HG03432 (cell line): Measurements from ENCODE around the gene MAPT.
"Not testable (repeated sequence)": the region's sequence is repeated elsewhere in the genome, so short reads cannot be mapped to it uniquely, and the experiment has no call there.

Experiments used
- ATAC-seq: cut with Tn5 transposase; IDR thresholded peaks from one replicate; pipeline ENCODE4 v1.9.1; 2021; ENCODE audit warnings: mild to moderate bottlenecking, moderate library complexity; ENCODE audit not compliant: unreplicated experiment

The MAPT gene

DNA sequence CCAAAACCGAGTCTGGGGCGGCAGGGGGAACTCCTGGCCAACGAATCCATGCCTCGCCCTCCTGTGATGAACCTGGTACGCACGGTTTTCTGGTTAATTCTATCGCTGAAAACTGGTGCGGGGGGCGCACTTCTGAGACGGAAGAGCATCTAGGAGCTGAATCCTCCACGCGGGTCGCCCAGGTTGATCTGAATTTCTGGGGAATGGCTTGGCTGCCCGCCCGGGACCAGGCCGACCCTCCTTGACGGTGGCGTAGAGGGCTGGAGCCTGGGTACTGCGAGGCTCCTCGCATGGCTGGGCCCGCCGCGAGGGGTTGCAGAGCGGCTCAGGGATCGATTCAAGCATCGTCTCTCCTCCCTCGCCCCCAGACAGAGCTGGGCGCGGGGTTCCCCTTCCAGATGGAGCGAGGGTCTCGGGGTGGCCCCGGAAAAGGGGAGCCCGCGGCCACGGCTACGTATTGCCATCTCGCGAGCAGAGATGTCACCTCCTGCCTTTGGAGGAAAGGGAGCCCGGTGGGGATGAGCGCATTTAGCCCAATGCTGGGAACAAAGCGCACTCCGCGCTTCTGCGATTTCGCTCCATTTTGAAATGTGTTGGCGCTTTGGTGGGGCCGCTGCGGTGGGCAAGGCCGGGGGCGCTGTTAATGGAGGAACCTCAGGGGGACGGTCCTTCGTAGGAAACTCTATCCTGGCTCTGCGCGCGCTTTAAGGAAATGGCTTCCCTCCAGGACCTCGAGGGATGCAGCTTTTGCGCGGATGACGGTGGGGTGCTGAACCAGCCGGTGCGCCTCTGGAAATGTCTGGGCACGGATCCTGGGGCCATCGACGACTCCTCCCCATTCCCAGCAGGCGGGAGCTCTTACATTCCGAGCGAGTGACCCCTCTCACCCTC, 2.7 kb downstream of the MAPT start:
- ATAC-seq = no peak

DNA sequence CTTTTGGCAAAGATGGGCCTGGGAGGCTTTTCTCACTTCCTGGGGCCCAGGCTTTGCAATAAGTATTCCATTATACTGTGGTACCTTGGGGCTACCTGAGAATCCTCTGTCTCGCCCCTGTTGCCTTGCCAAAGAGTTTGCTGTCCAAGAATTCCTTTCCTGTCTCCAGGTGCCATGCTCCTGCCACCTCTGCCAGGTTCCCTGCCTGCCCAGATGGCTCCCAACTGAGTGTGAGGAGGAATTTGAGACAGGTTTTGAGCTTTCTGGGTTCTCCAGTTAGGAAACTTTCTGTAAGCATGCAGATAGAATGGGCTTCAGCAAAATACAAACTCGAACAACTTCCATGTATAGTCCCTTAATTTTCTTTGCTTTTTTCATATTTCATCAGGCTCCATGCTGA, 5.8 kb downstream of the MAPT start:
- ATAC-seq = no peak

DNA sequence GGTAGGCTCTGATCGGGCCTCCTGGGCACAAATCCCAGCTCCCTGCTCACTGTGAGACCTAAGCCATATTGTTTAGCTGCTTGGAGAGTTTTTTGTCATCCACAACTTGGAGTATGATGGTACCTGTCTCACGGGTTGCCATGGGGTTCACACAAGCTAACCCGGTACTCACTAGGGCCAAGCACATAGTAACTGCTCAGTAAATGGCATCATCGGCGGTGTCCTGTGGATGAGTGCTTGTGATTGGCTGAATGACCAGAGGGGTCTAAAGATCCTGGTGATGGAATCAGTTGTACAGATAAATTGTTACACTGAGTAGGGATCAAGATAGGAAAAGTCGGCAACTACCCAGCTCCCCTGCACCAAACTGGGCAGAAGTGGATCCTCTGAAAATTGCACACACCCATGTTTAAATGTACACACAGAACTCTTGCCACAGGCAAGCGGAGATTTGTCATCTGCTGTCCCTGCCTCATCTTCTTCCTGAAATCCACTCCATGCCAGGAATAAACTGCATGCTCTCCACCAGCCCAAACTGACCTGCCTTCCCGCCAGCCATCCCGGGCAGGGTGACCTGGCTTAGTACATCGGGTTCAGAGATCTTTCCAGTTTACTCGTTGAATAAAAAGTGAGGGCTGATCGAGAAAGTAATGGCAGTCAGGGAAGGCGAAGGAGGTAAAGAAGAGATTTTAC, 6.5 kb downstream of the MAPT start:
- no peak for ATAC-seq

DNA sequence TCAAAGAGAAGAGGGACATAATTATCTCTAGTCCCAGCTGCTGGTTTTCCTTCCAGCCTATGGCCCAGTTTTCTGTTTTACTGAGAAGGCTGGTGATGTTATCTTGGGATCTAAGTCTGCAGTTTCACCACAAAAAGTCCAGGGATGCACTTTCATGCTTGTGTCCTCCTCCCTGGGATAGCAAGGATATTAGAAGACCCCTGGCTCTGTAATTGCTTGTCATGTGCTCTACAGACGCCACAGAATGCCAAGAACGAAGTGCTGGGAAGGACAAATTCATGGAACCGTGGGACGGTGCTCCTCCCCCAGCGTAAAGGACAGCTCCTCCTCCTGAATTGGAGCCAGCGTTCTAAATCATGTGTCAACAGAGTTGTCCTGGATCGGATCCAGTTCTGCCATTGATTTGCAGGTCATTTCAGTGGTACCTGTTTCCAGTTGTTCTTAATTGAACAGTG, 8.6 kb downstream of the MAPT start:
- no peak for ATAC-seq

DNA sequence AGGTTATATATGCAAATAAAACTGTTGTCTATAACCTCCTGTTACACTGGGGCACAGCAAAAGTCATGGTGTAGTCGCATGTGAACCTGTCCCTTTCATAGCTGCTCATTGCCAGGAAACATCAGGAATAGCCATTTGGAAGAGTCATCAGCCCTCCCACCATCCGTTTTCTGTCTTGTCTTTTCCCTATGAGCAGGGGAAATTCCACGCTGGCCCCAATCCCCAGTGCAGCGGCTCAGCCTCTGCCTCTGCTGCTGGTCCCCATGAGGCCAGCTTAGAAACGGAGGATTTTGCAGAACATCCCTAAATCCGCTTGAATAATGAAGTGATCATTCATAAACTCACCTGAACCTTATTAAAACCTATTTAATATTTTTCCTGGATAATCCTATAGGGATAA, 10.5 kb downstream of the MAPT start:
- ATAC-seq = no peak

DNA sequence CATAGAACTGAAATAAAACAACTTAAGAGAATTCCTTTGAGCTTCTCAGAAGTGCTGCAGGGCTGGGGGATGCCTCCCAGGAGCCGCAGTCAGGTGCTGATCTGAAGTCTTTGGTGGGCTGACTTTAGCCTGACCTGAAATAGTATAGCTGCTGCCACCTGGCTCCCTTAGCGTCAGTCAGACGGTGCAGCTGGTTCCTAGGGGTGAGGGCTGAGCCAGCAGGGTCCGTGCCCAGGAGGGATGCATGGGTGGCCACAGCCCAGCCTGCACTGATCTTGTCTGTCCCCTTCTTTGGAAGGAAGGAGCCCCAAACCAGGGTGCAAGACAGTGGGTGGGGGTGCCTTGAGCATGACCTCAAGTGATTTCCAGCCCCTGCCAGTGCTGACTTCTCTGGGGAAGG, 11.5 kb downstream of the MAPT start:
- ATAC-seq = no peak

DNA sequence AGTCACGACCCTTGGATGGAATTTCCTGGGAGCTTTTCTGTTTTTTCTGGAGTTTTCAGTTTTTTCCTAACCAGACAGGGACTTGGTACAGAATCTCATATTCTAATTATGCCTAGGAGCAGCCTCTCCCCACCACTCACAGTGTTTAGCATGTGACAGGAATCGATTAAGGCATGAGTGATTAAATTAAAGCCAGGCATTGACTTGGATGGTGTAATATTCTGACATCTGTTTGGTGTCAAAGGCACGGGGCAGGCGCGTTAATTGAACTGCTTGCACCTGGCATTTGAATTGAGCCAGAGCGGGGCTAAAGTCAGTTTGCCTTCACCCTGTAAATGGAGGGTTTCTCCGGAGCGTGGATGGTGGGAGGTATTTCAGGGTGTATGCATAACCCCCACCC, 11.9 kb downstream of the MAPT start:
- no peak for ATAC-seq

DNA sequence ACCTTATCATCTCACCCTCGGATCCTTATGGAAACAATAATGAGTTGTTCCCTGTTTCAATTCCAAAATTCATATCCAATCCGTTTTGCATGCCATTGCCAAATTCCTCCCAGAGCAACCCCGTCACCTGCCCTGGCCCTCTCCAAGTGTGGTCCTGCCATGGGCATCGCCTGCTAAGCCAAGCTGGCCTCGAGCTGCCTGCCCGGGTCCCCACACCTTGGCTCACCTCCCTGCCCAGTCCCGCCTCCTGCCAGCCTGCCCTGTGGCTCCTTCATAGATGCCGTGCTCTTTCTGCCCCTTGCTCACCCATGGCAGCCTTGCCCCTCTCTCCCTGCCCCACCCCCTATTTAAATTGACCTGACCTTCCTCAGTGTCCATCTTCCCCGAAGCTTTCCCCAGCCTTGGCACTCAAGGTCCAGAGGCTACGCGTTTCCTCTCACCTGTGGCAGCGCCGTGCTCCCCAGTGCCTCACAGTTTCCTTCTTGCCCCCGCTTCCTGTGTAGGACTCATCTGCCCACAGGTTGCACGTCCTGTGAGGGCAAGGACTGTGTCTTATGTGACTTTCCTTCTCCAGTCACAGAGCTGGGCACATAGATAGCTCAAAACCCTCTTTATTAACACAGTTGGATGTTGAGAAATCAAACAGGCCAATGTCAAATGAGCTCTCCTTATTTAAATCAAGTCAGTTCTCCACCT, 12.7 kb downstream of the MAPT start:
- no peak for ATAC-seq

DNA sequence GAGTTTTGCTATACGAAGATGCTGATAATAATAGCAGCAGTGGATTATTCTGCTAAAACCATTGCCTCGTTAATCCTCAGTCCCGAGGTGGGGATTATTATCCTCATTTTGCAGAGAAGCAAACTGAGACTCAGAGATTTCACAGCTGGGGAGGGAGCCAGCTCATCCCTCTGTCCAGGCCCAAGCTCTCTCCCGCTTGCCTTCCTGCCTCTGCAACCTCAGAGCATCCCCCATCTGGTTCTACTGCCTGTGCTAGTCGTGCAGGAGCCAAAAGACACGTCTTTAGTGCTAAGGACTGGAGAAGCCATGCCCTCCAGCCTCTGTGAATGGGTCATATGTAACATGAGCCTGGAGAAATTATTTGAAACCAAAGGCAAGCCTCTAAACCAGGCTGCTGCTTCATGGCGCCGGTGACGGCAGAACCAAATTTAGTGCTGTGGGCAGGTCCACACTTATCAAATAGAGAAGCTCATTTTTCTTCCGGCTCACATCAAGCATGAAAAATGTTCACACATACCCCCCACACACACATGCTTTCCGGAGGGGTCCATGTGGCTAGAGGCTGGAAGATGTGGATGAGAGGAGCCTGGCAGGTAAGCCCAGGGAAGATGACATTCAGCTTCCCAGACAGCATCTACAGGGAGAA, 13.5 kb downstream of the MAPT start:
- no peak for ATAC-seq

DNA sequence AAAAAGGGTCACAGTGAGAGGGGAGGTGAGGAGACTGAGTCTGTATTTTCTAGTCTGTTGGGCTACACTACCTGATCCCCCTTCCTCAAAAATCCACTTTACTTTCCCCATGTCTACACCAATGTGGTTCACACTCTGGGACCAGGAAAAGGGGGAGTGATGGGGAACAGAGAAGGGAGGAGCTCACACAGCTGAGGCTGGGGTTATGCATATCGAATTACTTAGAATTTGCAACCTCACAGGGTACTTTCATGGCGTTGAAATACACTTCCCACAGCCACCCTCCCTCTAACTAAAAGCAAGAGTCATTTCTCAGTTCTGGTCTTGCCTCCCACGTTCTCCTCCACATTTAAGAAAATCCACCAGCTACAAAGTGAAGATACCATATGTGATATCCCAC, 14.1 kb downstream of the MAPT start:
- ATAC-seq = no peak

DNA sequence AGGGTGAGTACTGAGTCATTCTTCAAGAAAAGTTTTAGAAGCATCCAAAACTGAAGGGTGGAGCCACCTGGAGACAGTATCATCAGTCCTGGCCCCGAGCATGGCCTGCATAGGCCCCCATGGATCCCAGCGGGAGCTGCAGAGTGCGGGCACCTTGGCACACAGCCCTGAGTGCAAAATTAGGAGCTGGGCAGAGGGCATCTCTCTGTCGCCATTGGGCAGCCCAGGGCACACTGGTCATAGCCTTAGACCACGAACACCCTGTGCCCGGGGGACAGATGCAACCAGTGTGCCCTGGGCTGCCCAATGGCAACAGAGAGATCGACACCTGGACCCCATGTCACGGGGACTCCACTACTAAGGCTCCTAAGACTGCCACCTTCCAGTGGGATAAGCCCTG, 14.6 kb downstream of the MAPT start:
- no peak for ATAC-seq

DNA sequence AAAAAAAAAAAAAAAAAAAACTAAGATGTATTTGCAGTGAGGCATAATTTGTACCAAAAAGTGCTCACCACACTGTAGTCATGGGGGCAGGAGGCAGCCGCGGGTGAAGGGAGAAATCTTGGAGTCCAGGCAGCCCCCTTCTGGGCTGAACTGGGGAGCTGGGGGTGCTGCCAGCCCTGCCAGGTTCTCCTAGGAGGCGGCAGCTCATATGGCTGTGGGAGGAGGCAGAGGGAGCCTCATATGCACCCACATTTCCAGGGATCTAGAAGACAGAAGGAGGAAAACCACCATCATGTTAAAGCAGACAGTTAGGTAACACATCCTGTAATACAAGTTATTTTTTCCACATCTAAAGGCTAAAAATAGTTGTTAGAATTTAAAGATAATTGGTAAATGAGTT, 16.3 kb downstream of the MAPT start:
- no peak for ATAC-seq

DNA sequence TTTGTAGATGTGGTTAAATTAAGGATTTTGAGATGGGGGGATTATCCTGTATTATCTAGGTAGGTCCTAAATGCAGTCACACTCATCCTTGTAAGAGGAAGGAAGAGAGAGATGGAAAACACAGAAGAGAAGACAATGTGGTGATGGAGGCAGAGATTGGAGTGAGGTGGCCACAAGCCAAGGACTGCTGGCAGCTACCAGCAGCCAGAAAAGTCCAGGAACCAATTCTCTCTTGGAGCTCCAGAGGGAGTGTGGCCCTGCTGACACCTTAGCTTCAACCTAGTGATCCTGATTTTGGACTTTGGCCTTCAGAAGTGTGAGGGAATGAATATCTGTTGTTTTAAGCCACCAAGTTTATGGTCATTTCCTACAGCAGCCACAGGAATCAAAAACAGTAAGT, 18.0 kb downstream of the MAPT start:
- no peak for ATAC-seq

DNA sequence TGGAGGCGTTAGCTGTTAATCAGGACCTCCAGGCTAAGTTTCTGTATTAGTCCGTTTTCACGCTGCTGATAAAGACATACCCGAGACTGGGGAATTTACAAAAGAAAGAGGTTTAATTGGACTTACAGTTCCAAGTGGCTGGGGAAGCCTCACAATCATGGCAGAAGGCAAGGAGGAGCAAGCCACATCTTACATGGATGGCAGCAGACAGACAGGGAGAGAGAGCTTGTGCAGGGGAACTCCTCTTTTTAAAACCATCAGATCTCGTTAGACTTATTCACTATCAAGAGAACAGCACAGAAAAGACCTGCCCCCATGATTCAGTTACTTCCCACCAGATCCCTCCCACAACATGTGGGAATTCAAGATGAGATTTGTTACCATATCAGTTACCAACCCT, 18.7 kb downstream of the MAPT start:
- not testable (repeated sequence) for ATAC-seq

DNA sequence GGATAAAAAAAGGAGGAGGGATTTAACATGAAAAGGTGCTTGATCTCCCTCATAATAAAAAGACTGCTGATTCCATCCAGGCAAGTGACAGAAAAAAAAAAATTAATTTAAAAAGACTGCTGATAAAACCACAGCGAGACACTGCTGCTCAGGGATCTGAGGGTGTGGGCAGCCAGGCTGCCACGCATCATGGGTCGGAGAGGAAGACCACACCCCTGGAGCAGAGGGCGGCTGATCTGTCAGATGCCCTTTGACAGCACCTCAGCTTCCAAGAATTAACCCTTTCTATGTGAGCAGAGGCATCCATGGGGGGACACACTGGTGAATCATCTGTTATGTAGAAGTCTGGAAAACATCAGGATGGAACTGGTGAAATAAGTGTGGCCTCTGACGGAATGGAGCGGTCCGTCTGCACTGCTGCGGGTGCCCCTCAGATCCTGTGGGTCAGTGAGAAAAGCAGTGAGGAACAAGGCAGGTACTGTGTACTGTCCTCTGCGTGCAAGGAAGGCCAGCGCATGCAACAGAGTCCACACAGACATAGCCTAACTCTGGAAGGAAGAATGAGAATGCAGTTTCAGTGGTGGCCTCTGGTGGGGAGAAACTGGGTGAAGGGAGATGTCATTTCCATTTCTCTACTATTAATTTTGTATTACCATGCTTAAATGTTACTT, 19.8 kb downstream of the MAPT start:
- ATAC-seq = no peak

DNA sequence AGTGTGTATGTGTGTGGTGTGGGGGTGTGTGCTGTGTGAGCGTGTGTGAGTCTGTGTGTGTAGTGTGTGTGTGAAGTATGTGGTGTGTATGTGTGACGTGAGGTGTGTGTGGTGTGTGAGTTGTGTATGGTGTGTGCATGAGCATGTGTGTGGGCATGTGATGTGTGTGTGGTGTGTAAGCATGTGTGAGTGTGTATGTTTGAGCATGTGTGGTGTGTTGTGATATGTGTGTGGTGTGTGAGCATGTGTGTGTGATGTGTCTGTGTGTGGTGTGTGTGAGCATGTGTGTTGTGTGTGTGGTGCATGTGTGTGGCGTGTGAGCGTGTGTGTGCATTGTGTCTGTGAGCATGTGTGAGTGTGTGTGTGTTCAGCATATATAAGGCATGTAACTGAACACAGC, 20.9 kb downstream of the MAPT start:
- ATAC-seq = no peak

DNA sequence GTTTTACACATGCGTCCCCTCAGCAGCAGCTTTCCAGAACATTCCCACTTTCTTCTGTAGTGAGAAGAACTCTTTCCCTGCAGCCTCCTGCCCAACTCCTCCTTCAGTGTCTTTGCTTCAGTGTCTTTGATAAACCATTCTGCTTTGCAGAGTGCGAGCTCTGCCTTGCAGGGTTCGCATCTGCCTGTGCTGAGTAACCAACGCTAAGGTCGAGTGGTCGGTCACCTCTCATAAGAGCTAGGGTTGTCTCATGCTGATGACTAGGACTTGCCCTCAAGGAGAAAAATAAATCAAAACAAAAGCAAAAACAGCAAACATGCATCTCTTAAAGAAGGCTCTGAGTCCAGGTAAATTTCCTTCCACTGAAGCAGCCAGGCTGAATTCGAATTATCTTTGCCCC, 22.7 kb downstream of the MAPT start:
- no peak for ATAC-seq

DNA sequence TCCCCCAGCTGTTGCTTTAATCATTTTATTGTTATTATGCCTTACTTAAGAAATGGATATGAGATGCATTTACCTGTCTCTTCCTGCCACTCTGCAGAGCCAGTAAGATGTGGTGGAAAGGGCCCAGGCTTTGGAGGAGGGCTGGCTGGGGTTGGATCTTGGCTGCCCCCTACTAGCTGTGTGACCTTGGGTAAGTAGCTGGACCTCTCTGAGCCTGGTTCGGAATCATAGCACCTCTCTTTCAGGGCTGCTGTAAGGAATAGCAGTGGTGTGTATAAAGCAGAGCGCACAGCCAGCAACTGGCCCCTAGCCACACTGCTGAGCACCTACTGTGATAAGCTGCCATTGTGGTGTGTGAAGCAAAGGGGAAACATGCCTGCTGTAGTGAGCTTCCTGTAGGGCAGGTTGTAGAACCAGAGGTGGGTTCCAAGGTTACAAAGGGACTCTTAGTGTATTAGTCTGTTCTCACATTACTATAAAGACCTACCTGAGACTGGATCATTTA, 23.9 kb downstream of the MAPT start:
- no peak for ATAC-seq

DNA sequence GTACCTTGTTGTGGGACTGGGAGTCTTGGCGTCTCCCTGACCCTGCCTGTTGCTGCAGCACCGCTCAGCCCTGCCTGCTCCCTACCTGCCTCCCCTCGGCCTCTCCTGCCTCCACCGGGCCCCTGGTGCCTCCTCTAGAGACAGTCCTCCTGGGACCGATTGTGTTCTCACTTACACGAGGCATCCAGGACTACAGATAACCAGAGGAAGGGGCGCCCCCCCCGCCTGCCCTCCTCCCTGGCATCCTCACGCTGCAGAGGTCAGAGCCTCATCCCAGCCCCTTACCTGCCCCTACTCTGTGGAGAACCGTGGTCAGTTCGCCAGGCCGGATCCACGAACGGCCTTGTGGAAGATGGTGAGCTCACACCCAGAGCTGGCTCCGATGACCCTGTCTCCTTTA, 24.8 kb downstream of the MAPT start:
- no peak for ATAC-seq

DNA sequence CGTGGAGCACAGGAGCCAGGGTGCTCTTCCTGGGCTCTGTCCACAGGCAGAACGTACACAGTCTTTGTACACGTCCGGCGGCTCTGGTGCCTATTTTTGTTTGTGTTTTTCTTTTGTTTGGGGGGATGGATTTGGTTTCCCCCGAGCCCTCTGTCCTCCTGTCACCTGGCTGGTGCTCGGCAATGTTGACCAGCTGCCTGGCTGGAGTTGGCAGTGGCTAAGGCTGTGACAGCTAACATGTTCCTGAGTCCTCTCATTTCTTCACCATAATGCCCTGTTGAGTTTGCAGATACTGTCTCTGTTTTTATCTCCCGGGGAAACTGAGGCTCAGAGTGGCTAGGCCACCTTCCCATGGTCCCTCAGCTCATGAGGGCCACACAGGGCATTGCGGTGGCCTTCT, 25.7 kb downstream of the MAPT start:
- ATAC-seq = no peak
